RWPE2 (cell line): ENCODE data around the gene AVEN.

ENCODE experiments used
- ATAC-seq: fragments of 200-7000 bp; cut with Tn5 transposase; 3 replicates; pipeline ENCODE4 v1.9.1; 2021; ENCODE audit warnings: low read depth
- DNase-seq: peaks from one replicate; pipeline ENCODE4 v3.0.0-alpha.2; 2020; ENCODE audit warnings: low spot score
- H3K27ac ChIP-seq: fragments of 450-650 bp; 2 replicates; pipeline ENCODE4 v1.5.1; 2017; ENCODE audit warnings: mild to moderate bottlenecking; ENCODE audit not compliant: poor library complexity, severe bottlenecking
- H3K27me3 ChIP-seq: fragments of 250-450 bp; sonication (Bioruptor Pico); 2 replicates; pipeline ENCODE4 v1.5.1; 2021; ENCODE audit warnings: mild to moderate bottlenecking, moderate library complexity; ENCODE audit not compliant: insufficient read depth, poor library complexity, severe bottlenecking
- H3K36me3 ChIP-seq: fragments of 250-450 bp; sonication (Bioruptor Pico); 2 replicates; pipeline ENCODE4 v1.5.1; 2020; ENCODE audit warnings: low read depth, mild to moderate bottlenecking, moderate library complexity
- H3K4me1 ChIP-seq: fragments of 250-450 bp; sonication (Bioruptor Pico); 2 replicates; pipeline ENCODE4 v1.5.1; 2021; ENCODE audit warnings: mild to moderate bottlenecking, moderate library complexity; ENCODE audit not compliant: insufficient read depth, poor library complexity, severe bottlenecking
- H3K4me3 ChIP-seq: fragments of 250-450 bp; sonication (Bioruptor Pico); 2 replicates; pipeline ENCODE4 v1.5.1; 2021; ENCODE audit warnings: mild to moderate bottlenecking, moderate library complexity; ENCODE audit not compliant: severe bottlenecking
- H3K9me3 ChIP-seq: fragments of 250-450 bp; sonication (Bioruptor Pico); 2 replicates; pipeline ENCODE4 v1.5.1; 2021; ENCODE audit warnings: mild to moderate bottlenecking, moderate library complexity; ENCODE audit not compliant: severe bottlenecking
- CTCF ChIP-seq: fragments of 450-650 bp; IDR thresholded peaks from one replicate; pipeline ENCODE4 v1.5.1; 2017; ENCODE audit warnings: mild to moderate bottlenecking, moderate library complexity; ENCODE audit not compliant: poor library complexity, severe bottlenecking

The AVEN gene

DNA sequence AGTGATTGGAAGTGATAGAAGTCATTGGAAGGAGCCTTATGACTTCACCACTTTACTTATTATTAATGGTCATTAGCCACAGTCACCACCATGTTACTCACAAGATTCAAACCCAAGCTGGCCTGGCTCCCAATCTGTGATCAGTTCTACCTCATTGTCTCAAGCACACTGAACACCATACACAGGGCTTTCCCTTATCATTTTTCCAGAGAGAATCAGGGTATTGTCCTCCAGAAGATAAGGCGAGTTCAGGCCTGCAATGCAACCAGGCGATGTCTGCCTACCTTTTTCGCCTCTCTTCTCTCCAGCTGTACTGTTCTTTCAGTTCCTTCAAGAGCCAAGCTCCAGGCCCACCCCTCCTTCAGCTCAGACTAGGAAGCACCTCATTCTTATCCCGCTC is 37.8 kb upstream of the AVEN start:
- H3K9me3 ChIP-seq, result no peaks in the 10 kb centered on the region
- H3K27me3 ChIP-seq, result no peaks in the 10 kb centered on the region
- ATAC-seq (no peak), DNase-seq (no peak)
- TF ChIP-seq CTCF, result no peak
- no peaks in the 10 kb centered on the region for H3K36me3 ChIP-seq
- H3K4me3 ChIP-seq, result no peak overlapping the region
- H3K4me1 ChIP-seq, result no peaks in the 10 kb centered on the region
- no peak overlapping the region for H3K27ac ChIP-seq

DNA sequence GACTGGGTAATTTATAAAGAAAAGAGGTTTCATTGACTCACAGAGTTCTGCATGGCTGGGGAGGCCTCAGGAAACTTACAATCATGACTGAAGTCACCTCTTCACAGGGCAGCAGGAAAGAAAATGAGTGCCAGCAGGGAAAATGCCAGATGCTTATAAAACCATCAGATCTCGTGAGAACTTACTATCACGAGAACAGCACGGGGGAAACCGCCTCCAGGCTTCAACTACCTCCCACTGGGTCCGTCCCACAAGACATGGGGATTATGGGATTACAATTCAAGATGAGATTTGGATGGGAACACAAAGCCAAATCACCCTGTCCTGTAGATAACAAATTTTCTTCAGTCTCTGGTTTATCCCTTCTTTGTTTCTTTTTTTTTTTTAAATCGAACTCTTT is 31.0 kb upstream of the AVEN start:
- Histone ChIP-seq H3K27ac (no peak overlapping the region), H3K4me1 (peaks cover 2% of the 10 kb centered on the region), H3K27me3 (no peaks in the 10 kb centered on the region), H3K4me3 (no peak overlapping the region), H3K9me3 (no peaks in the 10 kb centered on the region), H3K36me3 (no peaks in the 10 kb centered on the region)
- ATAC-seq, result no peak
- no peak for TF ChIP-seq CTCF
- no peak for DNase-seq

DNA sequence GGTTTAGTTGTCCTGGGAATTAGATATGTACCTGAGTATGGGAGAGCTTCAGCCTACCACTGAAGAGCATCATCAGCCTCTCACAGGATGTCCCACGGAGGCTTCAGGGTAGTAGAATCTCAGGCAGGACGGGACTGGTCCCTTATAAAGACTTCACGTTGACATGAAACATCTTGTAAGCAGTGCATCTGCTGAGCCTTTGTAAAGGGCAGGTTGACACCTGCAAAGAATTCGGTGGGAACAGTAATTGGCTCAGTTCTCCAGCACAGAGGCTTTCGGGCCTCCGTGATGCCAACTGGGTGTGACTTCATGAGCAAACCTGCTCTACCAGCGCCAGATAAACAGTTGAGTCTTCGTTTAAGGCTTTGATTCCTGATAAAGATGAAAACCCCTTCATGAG is 26.9 kb upstream of the AVEN start:
- no peaks in the 10 kb centered on the region for H3K9me3 ChIP-seq
- no peaks in the 10 kb centered on the region for H3K36me3 ChIP-seq
- DNase-seq (no peak), ATAC-seq (peak; percentile 63)
- no peak overlapping the region for H3K4me3 ChIP-seq
- H3K27me3 ChIP-seq, result no peaks in the 10 kb centered on the region
- no peak for TF ChIP-seq CTCF
- H3K27ac ChIP-seq, result no peak overlapping the region
- H3K4me1 ChIP-seq, result peaks cover 2% of the 10 kb centered on the region

GRCh38 chr15:34065261-34065660 is 26.3 kb upstream of the AVEN start:
- no peaks in the 10 kb centered on the region for H3K27me3 ChIP-seq
- H3K27ac ChIP-seq, result no peak overlapping the region
- H3K9me3 ChIP-seq, result no peaks in the 10 kb centered on the region

DNA sequence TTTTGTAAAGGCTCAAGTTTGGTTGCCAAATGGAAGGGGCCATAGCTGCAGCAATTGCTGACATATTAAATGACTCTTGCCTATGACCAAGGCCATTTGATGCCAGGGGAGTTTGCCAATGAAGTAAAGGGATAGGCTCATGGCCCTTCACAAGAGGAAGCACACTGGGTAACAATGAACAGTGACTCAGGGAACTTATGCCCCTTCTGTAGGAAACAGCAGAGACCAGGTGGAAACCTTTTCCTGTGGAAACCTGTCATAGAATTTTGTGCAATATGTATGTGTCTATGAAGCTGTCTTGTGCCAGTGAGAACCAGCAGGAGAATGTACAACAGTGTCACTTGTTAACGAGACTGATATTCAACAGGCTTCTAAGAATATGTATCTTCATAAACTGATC is 25.4 kb upstream of the AVEN start:
- Histone ChIP-seq H3K4me3 (no peak overlapping the region), H3K36me3 (no peaks in the 10 kb centered on the region), H3K4me1 (peaks cover 2% of the 10 kb centered on the region), H3K9me3 (no peaks in the 10 kb centered on the region), H3K27ac (no peak overlapping the region), H3K27me3 (no peaks in the 10 kb centered on the region)
- ATAC-seq (no peak), DNase-seq (no peak)
- TF ChIP-seq CTCF, result no peak

More at GRCh38 chr15:34065261-34065660, 26.3 kb upstream of the AVEN start:
- peaks cover 2% of the 10 kb centered on the region for H3K4me1 ChIP-seq
- H3K4me3 ChIP-seq, result no peak overlapping the region
- H3K36me3 ChIP-seq, result no peaks in the 10 kb centered on the region
- DNase-seq (no peak), ATAC-seq (no peak)
- no peak for TF ChIP-seq CTCF
